Esophagus squamous epithelium (tissue), 4 donors: ENCODE data around the gene PNMA6E.
"Not testable (repeated sequence)": the region's sequence is repeated elsewhere in the genome, so short reads cannot be mapped to it uniquely, and the experiment has no call there.

Experiments used
- POLR2A ChIP-seq, 4 donors: fragments of 450-650 bp; IDR thresholded peaks; one replicate each; pipeline ENCODE4 v1.6.1; 2017; ENCODE audit warnings: antibody characterized with exemption in 4 of 4, mild to moderate bottlenecking in 4 of 4, moderate library complexity in 3 of 4
- TF ChIP-seq, protein P1 (sequence below), 6 experiments: fragments of 450-650 bp in 4 of 6; fragments of 200-600 bp in 2 of 6; sonication (generic) in 2 of 6; IDR thresholded peaks; one replicate each; pipeline ENCODE4 v1.5.1; 2016 to 2019; ENCODE audit warnings: antibody characterized with exemption in 6 of 6, mild to moderate bottlenecking in 4 of 6, moderate library complexity in 4 of 6

DNA sequence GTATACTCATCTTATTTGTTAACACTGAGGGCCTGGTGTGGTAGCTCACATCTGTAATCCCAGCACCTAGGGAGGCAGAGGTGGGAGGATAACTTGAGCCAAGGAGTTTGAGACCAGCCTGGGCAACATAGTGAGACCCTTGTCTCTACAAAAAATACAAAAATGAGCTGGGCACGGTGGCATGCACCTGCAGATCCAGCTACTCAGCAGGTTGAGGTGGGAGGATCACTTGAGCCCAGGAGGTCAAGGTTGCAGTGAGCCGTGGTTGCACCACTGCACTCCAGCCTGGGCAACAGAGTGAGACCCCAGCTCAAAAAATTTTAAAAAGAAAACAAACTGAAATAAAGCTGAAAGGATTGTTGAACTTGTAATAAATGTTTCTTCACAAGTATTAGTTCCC is 16.2 kb downstream of the PNMA6E start:
- TF ChIP-seq POLR2A (IDR thresholded peaks at IDR 0.05) = not testable (repeated sequence)
- TF ChIP-seq, protein P1, sequence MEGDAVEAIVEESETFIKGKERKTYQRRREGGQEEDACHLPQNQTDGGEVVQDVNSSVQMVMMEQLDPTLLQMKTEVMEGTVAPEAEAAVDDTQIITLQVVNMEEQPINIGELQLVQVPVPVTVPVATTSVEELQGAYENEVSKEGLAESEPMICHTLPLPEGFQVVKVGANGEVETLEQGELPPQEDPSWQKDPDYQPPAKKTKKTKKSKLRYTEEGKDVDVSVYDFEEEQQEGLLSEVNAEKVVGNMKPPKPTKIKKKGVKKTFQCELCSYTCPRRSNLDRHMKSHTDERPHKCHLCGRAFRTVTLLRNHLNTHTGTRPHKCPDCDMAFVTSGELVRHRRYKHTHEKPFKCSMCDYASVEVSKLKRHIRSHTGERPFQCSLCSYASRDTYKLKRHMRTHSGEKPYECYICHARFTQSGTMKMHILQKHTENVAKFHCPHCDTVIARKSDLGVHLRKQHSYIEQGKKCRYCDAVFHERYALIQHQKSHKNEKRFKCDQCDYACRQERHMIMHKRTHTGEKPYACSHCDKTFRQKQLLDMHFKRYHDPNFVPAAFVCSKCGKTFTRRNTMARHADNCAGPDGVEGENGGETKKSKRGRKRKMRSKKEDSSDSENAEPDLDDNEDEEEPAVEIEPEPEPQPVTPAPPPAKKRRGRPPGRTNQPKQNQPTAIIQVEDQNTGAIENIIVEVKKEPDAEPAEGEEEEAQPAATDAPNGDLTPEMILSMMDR (IDR thresholded peaks at IDR 0.05) = not testable (repeated sequence)
